Heart left ventricle (tissue), 16 donors: ENCODE measurements around the gene TRMT44. TPM values are rescaled to one million over a fixed set of nuclear protein-coding genes. Genes with fewer than 3 reads are reported as not detected.

Source experiments
- ATAC-seq, 4 donors: fragments of 200-7000 bp; cut with Tn5 transposase; one replicate each; pipeline ENCODE4 v1.9.1; 2020 to 2022; ENCODE audit warnings: moderate library complexity in 4 of 4, mild to moderate bottlenecking in 3 of 4, moderate number of reproducible peaks in 1 of 4
- DNase-seq, 5 donors: peaks; one replicate each; pipeline ENCODE4 v3.0.0-alpha.2; 2020
- H3K27ac ChIP-seq, 12 donors: fragments of 200-600 bp; sonication (generic) in 4 of 12; one replicate each; pipeline versions ENCODE4 v1.5.0 to v1.8.0; 2016 to 2022; ENCODE audit warnings: mild to moderate bottlenecking in 2 of 12
- H3K27me3 ChIP-seq, 9 donors: fragments of 200-600 bp; sonication (generic) in 2 of 9; one replicate each; pipeline versions ENCODE4 v1.5.1 to v1.8.0; 2016 to 2022; ENCODE audit warnings: mild to moderate bottlenecking in 3 of 9
- H3K36me3 ChIP-seq, 9 donors: fragments of 200-600 bp; sonication (generic) in 2 of 9; one replicate each; pipeline versions ENCODE4 v1.5.0 to v1.8.0; 2018 to 2022; ENCODE audit warnings: mild to moderate bottlenecking in 2 of 9
- H3K4me1 ChIP-seq, 12 donors: fragments of 200-600 bp; sonication (generic) in 4 of 12; one replicate each; pipeline versions ENCODE4 v1.5.0 to v1.8.0; 2016 to 2022; ENCODE audit warnings: mild to moderate bottlenecking in 3 of 12
- H3K4me3 ChIP-seq, 12 donors: fragments of 200-600 bp; sonication (generic) in 4 of 12; one replicate each; pipeline versions ENCODE4 v1.5.0 to v1.8.0; 2017 to 2022; ENCODE audit warnings: mild to moderate bottlenecking in 9 of 12, moderate library complexity in 4 of 12
- H3K9me3 ChIP-seq, 12 donors: fragments of 200-600 bp; sonication (generic) in 4 of 12; one replicate each; pipeline versions ENCODE4 v1.5.0 to v1.8.0; 2016 to 2022; ENCODE audit warnings: mild to moderate bottlenecking in 1 of 12
- POLR2A ChIP-seq, 2 donors: fragments of 450-650 bp; IDR thresholded peaks; one replicate each; pipeline ENCODE4 v1.6.1; 2017; ENCODE audit warnings: antibody characterized with exemption in 2 of 2, mild to moderate bottlenecking in 2 of 2, moderate library complexity in 2 of 2
- WGBS, 4 donors: extraction: QIAGEN DNeasy Blood & Tissue Kit in 2 of 4; methylation state at CpG; one replicate each; pipeline versions ENCODE4 v1.1.5 to v1.1.7; 2013 to 2018; 5-methylcytosine and 5-hydroxymethylcytosine counted together
- intact Hi-C, 10 donors: fragments of 100-400 bp; cut with DNase I; formaldehyde crosslinking; loops; one replicate each; pipeline versions ENCODE4 v1.11.1 to v1.14.2; 2022
- polyA plus RNA-seq, 2 donors: library from polyadenylated mRNA; stranded (reverse); fragments of 200-250 nt; gene quantifications; one replicate each; pipeline ENCODE4 v1.2.3, GENCODE V29; 2013
- total RNA-seq, 9 donors: library from RNA; depleted of rRNA in 2 of 9; stranded (reverse); fragments of >200 nt in 2 of 9; fragmentation: NEBNext Ultra II Directional in 3 of 9; extraction: Animal tissue kit (Norgen Biotek cat#: 25700) in 3 of 9; gene quantifications; one replicate each; pipeline versions ENCODE4 v1.1.0 to v1.2.4, GENCODE V29; 2016 to 2023
- TF ChIP-seq, protein P1 (sequence below), 12 donors: fragments of 200-600 bp; sonication (generic) in 4 of 12; IDR thresholded peaks; one replicate each; pipeline versions ENCODE4 v1.5.0 to v1.8.0; 2018 to 2022; ENCODE audit warnings: antibody characterized with exemption in 12 of 12, mild to moderate bottlenecking in 5 of 12
- donor health status: ischemic (EF 13 %, LVEDD 7.1; RV severe dilation, severe dysfunction).
- donor health status: healthy with polysubstance abuse.
- donor health status: DM: no; HTN: yes; CAD: no.
- donor health status: DM: no; HTN: no; CAD: no.
- donor health status: ischemic (EF 25% LVEDD 6.9; RV normal size, moderate dysfunction).
- donor health status: ischemic (EF 25% LVEDD 5.7; RV mildly dilated, moderate dysfunction).
- donor health status: healthy.
- donor health status: DM: yes; HTN: yes; CAD: no.
- donor health status: ischemic (EF 35%, LVEDD 5.7; RV mildly dilated, moderate dysfunction).
- donor health status: nonischemic (EF 11% LVEDD 7.7; RV severe dilation, severe dysfunction).
- donor health status: DM: yes; HTN: yes; CAD: no.
- donor health status: PGD.
- donor health status: ischemic (EF 29% LVEDD 5.4; RV normal size, mild dysfunction).
- donor health status: nonischemic (EF 23%, LVEDD 6.1; RV moderate dilation, normal function).

The TRMT44 gene
- total and polyA plus RNA-seq, 11 donors = 6.1 to 11.7 (median 8.3) TPM

GRCh38 chr4:8442596-8443358 is 2.2 kb downstream of the TRMT44 start:
- 63 to 71% (median 65%) methylated on average over 10 of the region's 10 CpGs for WGBS, 4 donors
- Histone ChIP-seq H3K27me3 (no peaks in the 10 kb centered on the region), H3K4me1 (peaks cover 7 to 55% (median 45%) of the 10 kb centered on the region in 12 donors), H3K27ac (no peak overlapping the region), H3K9me3 (no peaks in the 10 kb centered on the region), H3K36me3 (peaks cover 0 to 19% (median 15%) of the 10 kb centered on the region in 9 donors), H3K4me3 (peak overlapping the region in 2 of 12 donors; percentile 86 to 100)
- ATAC-seq (peak in 1 of 4 donors; percentile 16), DNase-seq (no peak)
- intact Hi-C loops = no loop called here
- TF ChIP-seq, protein P1, sequence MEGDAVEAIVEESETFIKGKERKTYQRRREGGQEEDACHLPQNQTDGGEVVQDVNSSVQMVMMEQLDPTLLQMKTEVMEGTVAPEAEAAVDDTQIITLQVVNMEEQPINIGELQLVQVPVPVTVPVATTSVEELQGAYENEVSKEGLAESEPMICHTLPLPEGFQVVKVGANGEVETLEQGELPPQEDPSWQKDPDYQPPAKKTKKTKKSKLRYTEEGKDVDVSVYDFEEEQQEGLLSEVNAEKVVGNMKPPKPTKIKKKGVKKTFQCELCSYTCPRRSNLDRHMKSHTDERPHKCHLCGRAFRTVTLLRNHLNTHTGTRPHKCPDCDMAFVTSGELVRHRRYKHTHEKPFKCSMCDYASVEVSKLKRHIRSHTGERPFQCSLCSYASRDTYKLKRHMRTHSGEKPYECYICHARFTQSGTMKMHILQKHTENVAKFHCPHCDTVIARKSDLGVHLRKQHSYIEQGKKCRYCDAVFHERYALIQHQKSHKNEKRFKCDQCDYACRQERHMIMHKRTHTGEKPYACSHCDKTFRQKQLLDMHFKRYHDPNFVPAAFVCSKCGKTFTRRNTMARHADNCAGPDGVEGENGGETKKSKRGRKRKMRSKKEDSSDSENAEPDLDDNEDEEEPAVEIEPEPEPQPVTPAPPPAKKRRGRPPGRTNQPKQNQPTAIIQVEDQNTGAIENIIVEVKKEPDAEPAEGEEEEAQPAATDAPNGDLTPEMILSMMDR (IDR thresholded peaks at IDR 0.05) = no peak
- no peak for TF ChIP-seq POLR2A (IDR thresholded peaks at IDR 0.05)

- Histone ChIP-seq H3K9me3 (no peaks in the 10 kb centered on the region), H3K36me3 (peaks cover 0 to 29% (median 25%) of the 10 kb centered on the region in 9 donors), H3K4me1 (peaks cover 7 to 48% (median 38%) of the 10 kb centered on the region in 12 donors), H3K27me3 (no peaks in the 10 kb centered on the region), H3K27ac (no peak overlapping the region), H3K4me3 (no peak overlapping the region)
- TF ChIP-seq, protein P1 (IDR thresholded peaks at IDR 0.05) = no peak
- no peak for TF ChIP-seq POLR2A (IDR thresholded peaks at IDR 0.05)
- ATAC-seq (no peak), DNase-seq (no peak)
- intact Hi-C loops = no loop called here
- WGBS, 4 donors = 58 to 73% (median 64%) methylated on average over 6 of the region's 6 CpGs
Measured at GRCh38 chr4:8443801-8444200, 3.2 kb downstream of the TRMT44 start.

DNA sequence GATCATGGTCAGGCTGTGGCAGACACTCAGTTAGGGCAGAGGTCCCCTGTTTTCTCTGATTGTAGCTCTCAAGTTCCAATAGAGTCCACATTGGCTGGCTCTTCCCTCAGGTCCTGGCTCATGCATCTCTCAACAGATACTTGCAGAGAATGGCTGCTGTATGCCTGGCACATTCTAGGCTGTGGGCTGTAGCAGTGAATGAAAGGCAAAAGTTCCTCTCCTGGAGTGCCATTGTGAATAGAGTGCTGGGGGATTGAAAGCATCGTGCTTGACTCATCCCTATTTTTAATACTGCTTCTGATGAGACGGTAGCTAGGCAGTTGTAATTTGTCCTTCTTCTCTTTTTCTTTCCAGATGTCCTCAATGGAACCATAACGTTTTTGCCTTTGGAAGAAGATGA is 5.5 kb downstream of the TRMT44 start:
- intact Hi-C loops = no loop called here
- no peak overlapping the region for H3K4me3 ChIP-seq
- 43 to 70% (median 55%) methylated on average over 3 of the region's 3 CpGs for WGBS, 4 donors
- no peaks in the 10 kb centered on the region for H3K27me3 ChIP-seq
- no peaks in the 10 kb centered on the region for H3K9me3 ChIP-seq
- DNase-seq = no peak
- H3K27ac ChIP-seq = no peak overlapping the region
- H3K36me3 ChIP-seq = peaks cover 0 to 52% (median 45%) of the 10 kb centered on the region in 9 donors
- ATAC-seq = peak in 3 of 4 donors; percentile 35 to 52 (median 47)
- TF ChIP-seq POLR2A (IDR thresholded peaks at IDR 0.05) = no peak
- TF ChIP-seq, protein P1 (IDR thresholded peaks at IDR 0.05) = no peak
- H3K4me1 ChIP-seq = peaks cover 7 to 36% (median 27%) of the 10 kb centered on the region in 12 donors

DNA sequence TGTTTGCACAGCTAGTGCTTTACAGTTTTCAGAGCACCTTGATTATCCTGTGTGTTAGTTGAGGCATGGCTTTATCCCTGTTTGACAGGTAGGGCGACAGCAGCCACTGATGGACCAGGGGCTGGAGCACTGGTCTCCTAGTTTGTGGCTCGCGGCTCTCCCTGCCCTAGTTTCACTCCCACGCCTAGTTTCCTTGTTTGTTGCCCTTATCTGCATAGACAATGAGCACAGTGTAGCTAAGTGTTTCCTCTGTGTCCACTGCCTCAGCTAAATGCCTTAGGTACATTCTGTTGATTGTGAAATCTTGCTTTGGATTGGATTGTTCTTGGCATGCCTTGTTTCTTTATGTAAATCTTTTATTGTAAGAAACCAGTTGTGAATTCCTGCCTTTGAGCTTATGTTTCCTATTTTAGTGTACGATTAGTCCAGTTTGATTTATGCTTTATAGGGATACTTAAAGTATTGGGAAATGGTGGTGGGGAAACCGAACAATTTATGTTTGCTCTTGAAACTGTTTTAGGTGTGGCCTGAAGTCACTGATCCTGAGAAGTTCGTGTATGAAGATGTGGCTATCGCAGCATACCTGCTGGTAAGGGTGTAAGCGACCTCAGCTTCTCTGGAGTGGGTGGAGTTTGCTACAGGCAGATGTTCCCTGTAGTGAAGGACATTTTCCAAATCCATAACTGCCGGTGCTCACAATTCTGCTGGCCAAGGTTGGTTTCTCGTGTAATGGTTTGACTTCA is 11.0 kb downstream of the TRMT44 start:
- H3K27ac ChIP-seq = peak overlapping the region in 11 of 12 donors; percentile 15 to 53 (median 36)
- H3K27me3 ChIP-seq = no peaks in the 10 kb centered on the region
- WGBS, 4 donors = 77 to 84% (median 79%) methylated on average over 11 of the region's 11 CpGs
- H3K36me3 ChIP-seq = peaks cover 0 to 100% (median 95%) of the 10 kb centered on the region in 9 donors
- DNase-seq (no peak), ATAC-seq (peak in 3 of 4 donors; percentile 58 to 87 (median 68))
- intact Hi-C loops = no loop called here
- no peak overlapping the region for H3K4me3 ChIP-seq
- H3K9me3 ChIP-seq = no peaks in the 10 kb centered on the region
- TF ChIP-seq, protein P1 (IDR thresholded peaks at IDR 0.05) = no peak
- no peak for TF ChIP-seq POLR2A (IDR thresholded peaks at IDR 0.05)
- peaks cover 0 to 17% (median 0%) of the 10 kb centered on the region in 12 donors for H3K4me1 ChIP-seq
